HepG2 (cell line): ENCODE data around the gene VPS37D. TPM values are rescaled to one million over a fixed set of nuclear protein-coding genes. Genes with fewer than 3 reads are reported as not detected.

ENCODE experiments used
- ATAC-seq: fragments of 200-7000 bp; cut with Tn5 transposase; 3 replicates; pipeline ENCODE4 v1.9.1; 2020; ENCODE audit warnings: mild to moderate bottlenecking, moderate library complexity
- BruUV-seq: library from RNA; stranded (reverse); fragments of 400-500 nt; replicated peaks from 2 replicates; lab custom pipeline; 2021; lab: Mats Ljungman, UMichigan
- CTCF ChIA-PET: fragments of 300-600 bp; formaldehyde crosslinking; extraction: SDS; loops from one replicate; lab custom pipeline; 2021; ENCODE audit warnings: low total read pairs, inconsistent platforms, low intra/inter-chr PET ratio; lab: Yijun Ruan, JAX
- POLR2A ChIA-PET: fragments of 350-600 bp; sonication (Branson Sonifier 250); formaldehyde crosslinking; loops from one replicate; lab custom pipeline; 2020; ENCODE audit warnings: antibody characterized with exemption, inconsistent platforms; lab: Yijun Ruan, JAX
- DNase-seq: peaks from one replicate; pipeline ENCODE4 v3.0.0-alpha.2; 2015; ENCODE audit warnings: low spot score
- FAIRE-seq: peaks from 3 replicates; lab custom pipeline; 2011; peaks lifted over from hg19 to GRCh38; lab: Jason Lieb, UNC
- H2AFZ ChIP-seq: one replicate; pipeline ENCODE4 v1.6.1; 2011; ENCODE audit warnings: low read length, inconsistent platforms
- H3K27ac ChIP-seq: fragments of 300-600 bp; 3 replicates; pipeline ENCODE4 v1.8.0; 2011; ENCODE audit warnings: mixed run types, mild to moderate bottlenecking, mixed read lengths, low read length, inconsistent platforms; ENCODE audit not compliant: insufficient read depth; ENCODE audit errors: extremely low read length
- H3K27me3 ChIP-seq, 2 experiments: fragments of 200-600 bp in 1 of 2; 2 replicates in 1 of 2; 3 replicates in 1 of 2; pipeline versions ENCODE4 v1.6.0 to v1.8.0; 2011; ENCODE audit warnings: low read length in 2 of 2, mild to moderate bottlenecking in 2 of 2, moderate library complexity in 2 of 2, inconsistent platforms in 1 of 2; ENCODE audit not compliant: insufficient read depth in 2 of 2, control insufficient read depth in 1 of 2
- H3K36me3 ChIP-seq, 2 experiments: fragments of 200-600 bp in 1 of 2; replicated peaks in 1 of 2; 2 replicates in 1 of 2; 3 replicates in 1 of 2; pipeline versions ENCODE4 v1.5.1 to v1.8.0; 2011; ENCODE audit warnings: low read length in 2 of 2, inconsistent platforms in 1 of 2; ENCODE audit not compliant: insufficient read depth in 2 of 2, control insufficient read depth in 1 of 2
- H3K4me1 ChIP-seq: 2 replicates; pipeline ENCODE4 v1.5.1; 2012; ENCODE audit warnings: low read length, inconsistent platforms; ENCODE audit not compliant: insufficient read depth
- H3K4me2 ChIP-seq: 2 replicates; pipeline ENCODE4 v1.6.0; 2011; ENCODE audit warnings: low read depth, low read length, inconsistent platforms
- H3K4me3 ChIP-seq, 3 experiments: fragments of 200-600 bp in 1 of 3; sonication (generic), shearing (Covaris generic) in 1 of 3; replicated peaks in 1 of 3; 2 replicates each; pipeline ENCODE4 v1.5.1; 2011 to 2016; ENCODE audit warnings: low read length in 3 of 3, inconsistent platforms in 2 of 3, low read depth in 2 of 3, mild to moderate bottlenecking in 2 of 3, control low read depth in 1 of 3, mixed read lengths in 1 of 3; ENCODE audit not compliant: insufficient read depth in 1 of 3
- H3K79me2 ChIP-seq: one replicate; pipeline ENCODE4 v1.6.1; 2011; ENCODE audit warnings: low read length, inconsistent platforms; ENCODE audit not compliant: insufficient read depth
- H3K9ac ChIP-seq: 2 replicates; pipeline ENCODE4 v1.6.0; 2011; ENCODE audit warnings: mild to moderate bottlenecking, low read depth, low read length, inconsistent platforms; ENCODE audit not compliant: insufficient read depth
- H3K9me3 ChIP-seq: 2 replicates; pipeline ENCODE4 v1.5.1; 2012; ENCODE audit warnings: mild to moderate bottlenecking, low read length
- H4K20me1 ChIP-seq: 2 replicates; pipeline ENCODE4 v1.6.0; 2011; ENCODE audit warnings: inconsistent platforms, mild to moderate bottlenecking, low read length, moderate library complexity; ENCODE audit not compliant: insufficient read depth
- CCDC6 ChIP-seq: sonication (generic); formaldehyde crosslinking; IDR thresholded peaks from 2 replicates; pipeline ENCODE4 v1.8.1; 2022; ENCODE audit warnings: mild to moderate bottlenecking, missing genetic modification reagents, moderate library complexity
- FOSL2 ChIP-seq: sonication (generic); formaldehyde crosslinking; IDR thresholded peaks from 2 replicates; pipeline ENCODE4 v1.4.0; 2020; ENCODE audit warnings: missing genetic modification reagents
- IKZF1 ChIP-seq: fragments of 450-650 bp; IDR thresholded peaks from 2 replicates; pipeline ENCODE4 v1.7.1; 2016
- MYNN ChIP-seq: sonication (generic); formaldehyde crosslinking; IDR thresholded peaks from 2 replicates; pipeline ENCODE4 v1.4.0; 2020; ENCODE audit warnings: mild to moderate bottlenecking, low read depth, missing genetic modification reagents
- NBN ChIP-seq: fragments of 450-650 bp; conservative IDR thresholded peaks from 2 replicates; pipeline ENCODE4 v1.6.1; 2017
- NFE2 ChIP-seq: sonication (generic); formaldehyde crosslinking; IDR thresholded peaks from 2 replicates; pipeline ENCODE4 v1.4.0; 2020; ENCODE audit warnings: missing genetic modification reagents
- REL ChIP-seq: sonication (generic); formaldehyde crosslinking; conservative IDR thresholded peaks from 2 replicates; pipeline ENCODE4 v1.8.0; 2022; ENCODE audit warnings: mild to moderate bottlenecking, missing genetic modification reagents, moderate library complexity
- SOX13 ChIP-seq, 3 experiments: fragments of 450-650 bp in 1 of 3; sonication (generic) in 1 of 3; formaldehyde crosslinking in 1 of 3; IDR thresholded peaks in 2 of 3; conservative IDR thresholded peaks in 1 of 3; 2 replicates each; pipeline versions ENCODE4 v1.5.0 to v1.6.1; 2016 to 2020; ENCODE audit warnings: antibody characterized with exemption in 1 of 3, mild to moderate bottlenecking in 1 of 3, missing compliant biosample characterization in 1 of 3, missing genetic modification reagents in 1 of 3, moderate library complexity in 1 of 3
- SRSF9 ChIP-seq: fragments of 200-400 bp; formaldehyde crosslinking; IDR thresholded peaks from 2 replicates; pipeline ENCODE4 v1.6.1; 2018; ENCODE audit warnings: borderline replicate concordance, mild to moderate bottlenecking, low read depth, low read length; ENCODE audit not compliant: insufficient read depth, poor library complexity, severe bottlenecking
- TOE1 ChIP-seq: sonication (generic); formaldehyde crosslinking; IDR thresholded peaks from 2 replicates; pipeline ENCODE4 v1.4.0; 2020; ENCODE audit warnings: mild to moderate bottlenecking, missing genetic modification reagents
- TRIM24 ChIP-seq: sonication (generic); formaldehyde crosslinking; IDR thresholded peaks from 2 replicates; pipeline ENCODE4 v1.8.0; 2022; ENCODE audit warnings: mild to moderate bottlenecking, missing genetic modification reagents
- ZMYM4 ChIP-seq: sonication (generic); formaldehyde crosslinking; IDR thresholded peaks from 2 replicates; pipeline ENCODE4 v1.8.1; 2023; ENCODE audit warnings: mild to moderate bottlenecking, missing genetic modification reagents
- ZNF10 ChIP-seq: sonication (generic); formaldehyde crosslinking; IDR thresholded peaks from 2 replicates; pipeline ENCODE4 v1.4.0; 2020; ENCODE audit warnings: mild to moderate bottlenecking, low read depth, missing genetic modification reagents, borderline replicate concordance
- ZNF17 ChIP-seq: sonication (generic); formaldehyde crosslinking; IDR thresholded peaks from 2 replicates; pipeline ENCODE4 v1.5.0; 2020; ENCODE audit warnings: mild to moderate bottlenecking, missing genetic modification reagents
- ZNF225 ChIP-seq: sonication (generic); formaldehyde crosslinking; IDR thresholded peaks from 2 replicates; pipeline ENCODE4 v1.4.0; 2020; ENCODE audit warnings: mild to moderate bottlenecking, missing genetic modification reagents
- ZNF383 ChIP-seq: sonication (generic); formaldehyde crosslinking; IDR thresholded peaks from 2 replicates; pipeline ENCODE4 v1.4.0; 2020; ENCODE audit warnings: missing genetic modification reagents, mild to moderate bottlenecking, borderline replicate concordance
- ZNF775 ChIP-seq: sonication (generic); formaldehyde crosslinking; IDR thresholded peaks from 2 replicates; pipeline ENCODE4 v1.4.0; 2020; ENCODE audit warnings: missing genetic modification reagents, mild to moderate bottlenecking, moderate library complexity, borderline replicate concordance
- ZNF782 ChIP-seq: sonication (generic); formaldehyde crosslinking; IDR thresholded peaks from 2 replicates; pipeline ENCODE4 v1.4.0; 2020; ENCODE audit warnings: missing genetic modification reagents, mild to moderate bottlenecking, borderline replicate concordance
- WGBS: methylation state at CpG from one replicate; pipeline ENCODE4 v1.1.6; 2017; ENCODE audit warnings: low lambda C conversion rate; 5-methylcytosine and 5-hydroxymethylcytosine counted together
- in situ Hi-C: cut with HindIII; loops from 2 replicates; pipeline ENCODE4 v1.10.0; 2017; ENCODE audit warnings: low pct_unique_long_range_greater_than_20kb; ENCODE audit not compliant: extremely low pct_ligation_motif_present
- intact Hi-C: fragments of 100-400 bp; cut with micrococcal nuclease; formaldehyde crosslinking; loops from one replicate; pipeline ENCODE4 v1.10.0; 2022; ENCODE audit not compliant: unreplicated experiment
- polyA plus RNA-seq, 8 experiments: library from polyadenylated mRNA; depleted of rRNA in 3 of 8; stranded (reverse) in 7 of 8; unstranded in 1 of 8; fragments of >200 nt; fragmentation: Illumina TruSeq in 4 of 8; extraction: Trizol in 4 of 8; gene quantifications; 2 replicates each; pipeline versions ENCODE4 v1.2.1 to v1.2.3, GENCODE V29; 2011 to 2016; ENCODE audit warnings: low read depth in 4 of 8, missing spikeins in 1 of 8, mixed read lengths in 1 of 8; ENCODE audit not compliant: insufficient read depth in 1 of 8
- total RNA-seq, 5 experiments: library from RNA; depleted of rRNA; stranded (reverse); fragments of >200 nt; fragmentation: Illumina TruSeq; extraction: Trizol; gene quantifications; 2 replicates each; pipeline ENCODE4 v1.2.3, GENCODE V29; 2016; ENCODE audit warnings: low read depth in 1 of 5
- TF ChIP-seq, protein P1 (sequence below): sonication (generic); formaldehyde crosslinking; IDR thresholded peaks from 2 replicates; pipeline ENCODE4 v1.4.0; 2020; ENCODE audit warnings: missing genetic modification reagents
- TF ChIP-seq, protein P2 (sequence below): sonication (generic); formaldehyde crosslinking; IDR thresholded peaks from 2 replicates; pipeline ENCODE4 v1.8.0; 2022; ENCODE audit warnings: mild to moderate bottlenecking, missing genetic modification reagents, borderline replicate concordance
- TF ChIP-seq, protein P3 (sequence below): sonication (generic); formaldehyde crosslinking; conservative IDR thresholded peaks from 2 replicates; pipeline ENCODE4 v1.4.0; 2020; ENCODE audit warnings: missing genetic modification reagents

The VPS37D gene
- total and polyA plus RNA-seq, 2 of the 13 experiments (the other 11 are each of a cell fraction or from before 2014, with no cell fraction given) = 3.8 to 6.3 TPM

DNA sequence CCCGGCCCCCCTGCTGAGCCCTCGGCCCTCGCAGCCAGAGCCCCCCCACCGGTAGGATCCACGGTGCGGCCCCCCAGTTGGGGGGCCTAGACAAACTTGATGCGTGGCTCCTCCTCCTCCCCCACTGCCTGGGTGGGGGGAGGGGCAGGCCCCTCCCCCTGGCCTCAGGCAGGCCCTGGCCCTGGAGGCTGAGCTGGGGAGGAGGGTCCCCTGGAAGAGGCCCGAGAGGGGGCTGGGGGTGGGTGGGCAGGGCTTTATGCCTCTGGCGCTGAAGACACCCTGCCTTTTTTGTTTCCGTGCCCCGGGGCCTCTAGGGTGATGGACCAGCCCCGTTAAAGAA is 3.7 kb downstream of the VPS37D start:
- POLR2A ChIA-PET = no interaction called here
- no peak for ATAC-seq
- no peak for FAIRE-seq

DNA sequence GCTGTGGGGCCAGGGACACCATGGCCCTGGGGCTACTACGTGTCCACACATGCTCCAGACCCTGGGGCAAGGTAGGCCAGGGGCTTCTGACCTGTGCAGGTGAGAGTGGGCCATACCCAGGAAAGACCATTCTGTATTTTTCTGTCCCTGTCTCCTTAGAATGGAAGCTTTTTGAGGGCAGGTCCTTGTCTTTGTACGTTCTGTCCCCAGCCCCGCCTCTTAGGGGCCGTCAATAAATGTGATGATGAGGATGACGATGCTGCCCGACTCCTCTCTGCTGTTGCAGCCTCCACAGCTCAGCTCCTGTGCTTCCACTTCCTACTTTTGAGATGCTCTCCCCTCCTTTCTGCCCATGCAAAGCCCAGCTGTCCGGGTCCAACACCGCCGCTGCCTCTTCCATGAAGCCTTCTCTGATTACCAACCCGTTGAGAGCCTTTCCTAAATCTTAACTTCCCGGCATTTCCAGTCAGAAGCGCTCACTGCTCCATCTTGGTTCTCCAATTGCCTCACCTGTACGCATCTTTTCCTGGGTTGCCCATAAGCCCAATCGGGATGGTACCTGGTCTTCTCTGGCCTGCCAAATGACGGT is 4.3 kb downstream of the VPS37D start:
- H3K27me3 ChIP-seq = no peaks in the 10 kb centered on the region; a peak in 1 of 5 replicates
- H3K4me1 ChIP-seq = peaks cover 27% of the 10 kb centered on the region; the same call in 1 of the 2 replicates
- H3K9me3 ChIP-seq = no peaks in the 10 kb centered on the region
- H3K79me2 ChIP-seq = no peaks in the 10 kb centered on the region
- H4K20me1 ChIP-seq = no peaks in the 10 kb centered on the region
- H3K27ac ChIP-seq = no peak overlapping the region
- peaks cover 0 to 2% of the 10 kb centered on the region in 2 experiments; a peak in 1 of 5 replicates for H3K36me3 ChIP-seq
- ChIA-PET POLR2A (no interaction called here), CTCF (no interaction called here)
- intact Hi-C loops (no loop called here), in situ Hi-C loops (no loop called here)
- no TSS peak for BruUV-seq
- DNase-seq (no peak), ATAC-seq (no peak), FAIRE-seq (no peak)
- no peak overlapping the region for H3K4me2 ChIP-seq
- WGBS = 95% methylated on average over 15 of the region's 15 CpGs
- no peak overlapping the region for H3K4me3 ChIP-seq
- H3K9ac ChIP-seq = no peak overlapping the region
- H2AFZ ChIP-seq = no peak overlapping the region
- TF ChIP-seq ZNF10 = no peak
- TF ChIP-seq TOE1 (CRISPR knock-in tag) = no peak
- no peak for TF ChIP-seq ZNF17 (CRISPR knock-in tag)
- no peak for TF ChIP-seq CCDC6 (CRISPR knock-in tag)
- TF ChIP-seq SRSF9 = no peak
- TF ChIP-seq ZMYM4 (CRISPR knock-in tag) = no peak
- no peak for TF ChIP-seq FOSL2 (CRISPR knock-in tag)
- TF ChIP-seq, protein P1, sequence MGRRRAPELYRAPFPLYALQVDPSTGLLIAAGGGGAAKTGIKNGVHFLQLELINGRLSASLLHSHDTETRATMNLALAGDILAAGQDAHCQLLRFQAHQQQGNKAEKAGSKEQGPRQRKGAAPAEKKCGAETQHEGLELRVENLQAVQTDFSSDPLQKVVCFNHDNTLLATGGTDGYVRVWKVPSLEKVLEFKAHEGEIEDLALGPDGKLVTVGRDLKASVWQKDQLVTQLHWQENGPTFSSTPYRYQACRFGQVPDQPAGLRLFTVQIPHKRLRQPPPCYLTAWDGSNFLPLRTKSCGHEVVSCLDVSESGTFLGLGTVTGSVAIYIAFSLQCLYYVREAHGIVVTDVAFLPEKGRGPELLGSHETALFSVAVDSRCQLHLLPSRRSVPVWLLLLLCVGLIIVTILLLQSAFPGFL (CRISPR knock-in tag) = no peak
- TF ChIP-seq, protein P2, sequence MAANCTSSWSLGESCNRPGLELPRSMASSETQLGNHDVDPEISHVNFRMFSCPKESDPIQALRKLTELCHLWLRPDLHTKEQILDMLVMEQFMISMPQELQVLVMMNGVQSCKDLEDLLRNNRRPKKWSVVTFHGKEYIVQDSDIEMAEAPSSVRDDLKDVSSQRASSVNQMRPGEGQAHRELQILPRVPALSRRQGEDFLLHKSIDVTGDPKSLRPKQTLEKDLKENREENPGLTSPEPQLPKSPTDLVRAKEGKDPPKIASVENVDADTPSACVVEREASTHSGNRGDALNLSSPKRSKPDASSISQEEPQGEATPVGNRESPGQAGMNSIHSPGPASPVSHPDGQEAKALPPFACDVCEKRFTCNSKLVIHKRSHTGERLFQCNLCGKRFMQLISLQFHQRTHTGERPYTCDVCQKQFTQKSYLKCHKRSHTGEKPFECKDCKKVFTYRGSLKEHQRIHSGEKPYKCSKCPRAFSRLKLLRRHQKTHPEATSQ (CRISPR knock-in tag) = no peak
- TF ChIP-seq IKZF1 = no peak
- no peak for TF ChIP-seq ZNF225 (CRISPR knock-in tag)
- no peak for TF ChIP-seq NBN
- TF ChIP-seq, protein P3, sequence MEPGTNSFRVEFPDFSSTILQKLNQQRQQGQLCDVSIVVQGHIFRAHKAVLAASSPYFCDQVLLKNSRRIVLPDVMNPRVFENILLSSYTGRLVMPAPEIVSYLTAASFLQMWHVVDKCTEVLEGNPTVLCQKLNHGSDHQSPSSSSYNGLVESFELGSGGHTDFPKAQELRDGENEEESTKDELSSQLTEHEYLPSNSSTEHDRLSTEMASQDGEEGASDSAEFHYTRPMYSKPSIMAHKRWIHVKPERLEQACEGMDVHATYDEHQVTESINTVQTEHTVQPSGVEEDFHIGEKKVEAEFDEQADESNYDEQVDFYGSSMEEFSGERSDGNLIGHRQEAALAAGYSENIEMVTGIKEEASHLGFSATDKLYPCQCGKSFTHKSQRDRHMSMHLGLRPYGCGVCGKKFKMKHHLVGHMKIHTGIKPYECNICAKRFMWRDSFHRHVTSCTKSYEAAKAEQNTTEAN (CRISPR knock-in tag) = no peak

More for the DNA sequence above, 3.7 kb downstream of the VPS37D start:
- TF ChIP-seq ZNF775 (CRISPR knock-in tag) (no peak), NFE2 (no peak), SOX13 (IDR thresholded peaks at IDR 0.05) (no peak), SOX13 (CRISPR knock-in tag; conservative IDR thresholded peaks at IDR 0.05 in 1 of 2, IDR thresholded peaks at IDR 0.05 in 1 of 2) (no peak), ZNF383 (CRISPR knock-in tag) (no peak), ZNF782 (CRISPR knock-in tag) (no peak), REL (CRISPR knock-in tag) (no peak), TRIM24 (CRISPR knock-in tag) (no peak), MYNN (no peak)
- no CpG with 5 or more reads among the region's 12 CpGs for WGBS
- in situ Hi-C loops = no loop called here
- no peak for DNase-seq
- no peaks in the 10 kb centered on the region for H3K79me2 ChIP-seq
- no peak overlapping the region for H3K4me3 ChIP-seq
- H4K20me1 ChIP-seq = no peaks in the 10 kb centered on the region
- no peak overlapping the region for H2AFZ ChIP-seq
- H3K27ac ChIP-seq = no peak overlapping the region
- H3K9me3 ChIP-seq = no peaks in the 10 kb centered on the region
- intact Hi-C loops = no loop called here
- H3K9ac ChIP-seq = no peak overlapping the region
- BruUV-seq = no TSS peak
- no peak overlapping the region for H3K4me2 ChIP-seq
- H3K4me1 ChIP-seq = peaks cover 27% of the 10 kb centered on the region; the same call in 1 of the 2 replicates
- peaks cover 0 to 2% of the 10 kb centered on the region in 2 experiments; a peak in 1 of 5 replicates for H3K36me3 ChIP-seq
- CTCF ChIA-PET = no interaction called here
- no peaks in the 10 kb centered on the region; a peak in 1 of 5 replicates for H3K27me3 ChIP-seq
